ENCODE results near the gene C6orf136.

GRCh38 chr6:30603961-30604360 is 43.0 kb upstream of the C6orf136 start:
- TF ChIP-seq CTCF (IDR thresholded peaks at IDR 0.05 in 2 of 3, conservative IDR thresholded peaks at IDR 0.05 in 1 of 3; ENCODE audit: control insufficient read depth in 2 of 3, extremely low read depth in 1 of 3, insufficient read depth in 1 of 3, low read depth in 3 of 3, low read length in 3 of 3): no peak
- no peak for TF ChIP-seq EZH2 (IDR thresholded peaks at IDR 0.05; ENCODE audit: borderline replicate concordance, control insufficient read depth, low read depth, low read length)
- no peak for TF ChIP-seq YY1 (IDR thresholded peaks at IDR 0.05; ENCODE audit: low read depth, low read length)
- TF ChIP-seq REST (IDR thresholded peaks at IDR 0.05; ENCODE audit: low read depth, low read length): no peak
- TF ChIP-seq ESRRA (IDR thresholded peaks at IDR 0.05; ENCODE audit: low read length): no peak
- TF ChIP-seq SRF (IDR thresholded peaks at IDR 0.05; ENCODE audit: low read depth in 2 of 2, low read length in 2 of 2): no peak
- no peak for TF ChIP-seq SMAD1 (IDR thresholded peaks at IDR 0.05; ENCODE audit: low read depth, partially characterized antibody)
- TF ChIP-seq MXI1 (IDR thresholded peaks at IDR 0.05; ENCODE audit: low read depth, low read length): no peak
- no peak for TF ChIP-seq BHLHE40 (IDR thresholded peaks at IDR 0.05; ENCODE audit: borderline replicate concordance in 1 of 2, low read depth in 2 of 2, low read length in 1 of 2)
- no peak for TF ChIP-seq SUPT20H (IDR thresholded peaks at IDR 0.05; ENCODE audit: borderline replicate concordance, control insufficient read depth, low read depth, low read length)
